Measurements from ENCODE around the gene PUDP.

DNA sequence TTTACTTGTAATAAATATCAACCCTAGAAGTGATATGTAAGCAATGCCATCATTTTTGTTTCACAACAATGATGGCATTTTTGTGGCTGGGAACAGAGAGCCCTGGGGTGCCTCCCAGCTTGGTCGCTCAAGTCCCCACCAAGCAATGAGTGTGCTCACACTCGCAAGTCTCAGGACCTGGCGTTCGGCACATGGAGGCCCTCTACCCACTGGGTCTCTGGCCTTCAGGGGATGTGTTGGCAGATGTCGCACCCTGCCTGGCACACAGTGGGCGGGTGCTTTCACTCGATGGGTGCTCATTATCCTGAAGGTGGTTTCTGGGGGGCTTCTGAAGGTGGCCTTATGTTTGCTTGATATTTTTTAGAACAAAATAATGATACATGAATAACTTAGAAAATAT lies 75.1 kb downstream of the PUDP start:
- TF ChIP-seq, protein P1, sequence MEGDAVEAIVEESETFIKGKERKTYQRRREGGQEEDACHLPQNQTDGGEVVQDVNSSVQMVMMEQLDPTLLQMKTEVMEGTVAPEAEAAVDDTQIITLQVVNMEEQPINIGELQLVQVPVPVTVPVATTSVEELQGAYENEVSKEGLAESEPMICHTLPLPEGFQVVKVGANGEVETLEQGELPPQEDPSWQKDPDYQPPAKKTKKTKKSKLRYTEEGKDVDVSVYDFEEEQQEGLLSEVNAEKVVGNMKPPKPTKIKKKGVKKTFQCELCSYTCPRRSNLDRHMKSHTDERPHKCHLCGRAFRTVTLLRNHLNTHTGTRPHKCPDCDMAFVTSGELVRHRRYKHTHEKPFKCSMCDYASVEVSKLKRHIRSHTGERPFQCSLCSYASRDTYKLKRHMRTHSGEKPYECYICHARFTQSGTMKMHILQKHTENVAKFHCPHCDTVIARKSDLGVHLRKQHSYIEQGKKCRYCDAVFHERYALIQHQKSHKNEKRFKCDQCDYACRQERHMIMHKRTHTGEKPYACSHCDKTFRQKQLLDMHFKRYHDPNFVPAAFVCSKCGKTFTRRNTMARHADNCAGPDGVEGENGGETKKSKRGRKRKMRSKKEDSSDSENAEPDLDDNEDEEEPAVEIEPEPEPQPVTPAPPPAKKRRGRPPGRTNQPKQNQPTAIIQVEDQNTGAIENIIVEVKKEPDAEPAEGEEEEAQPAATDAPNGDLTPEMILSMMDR (IDR thresholded peaks at IDR 0.05): no peak
- TF ChIP-seq EP300 (IDR thresholded peaks at IDR 0.05) (no peak), POLR2A (IDR thresholded peaks at IDR 0.05) (no peak)
